ENCODE measurements around the gene TRIP10. TPM values are rescaled to one million over a fixed set of nuclear protein-coding genes. Genes with fewer than 3 reads are reported as not detected.

The TRIP10 gene
- total and polyA plus RNA-seq, 2 of the 13 experiments (the other 11 are each of a cell fraction or from before 2014, with no cell fraction given) = 32.5 to 33.2 TPM

GRCh38 chr19:6737284-6737872 lies 2.1 kb upstream of the TRIP10 start, which contains the start of gene GPR108 (continued):
- TF ChIP-seq PBX2 (CRISPR knock-in tag; IDR thresholded peaks at IDR 0.05) = peak; percentile 97
- peak; percentile 76; the same call in 1 of the 2 replicates for TF ChIP-seq ZNF20 (CRISPR knock-in tag; IDR thresholded peaks at IDR 0.05)
- no peak for TF ChIP-seq KLF12 (CRISPR knock-in tag; IDR thresholded peaks at IDR 0.05; ENCODE audit: borderline replicate concordance)
- no peak for TF ChIP-seq TMF1 (CRISPR knock-in tag; IDR thresholded peaks at IDR 0.05; ENCODE audit: low read depth)
- TF ChIP-seq NKX3-1 (CRISPR knock-in tag; IDR thresholded peaks at IDR 0.05) = no peak
- TF ChIP-seq ZNF709 (CRISPR knock-in tag; IDR thresholded peaks at IDR 0.05) = no peak; the same call in 1 of the 2 replicates
- no peak for TF ChIP-seq RFX1 (IDR thresholded peaks at IDR 0.05)
- TF ChIP-seq TARDBP (CRISPR knock-in tag; IDR thresholded peaks at IDR 0.05) = no peak
- peak; percentile 69 for TF ChIP-seq CHD2 (IDR thresholded peaks at IDR 0.05; ENCODE audit: low read depth, low read length)
- no peak for TF ChIP-seq ZNF451 (CRISPR knock-in tag; IDR thresholded peaks at IDR 0.05)
- no peak for TF ChIP-seq ZNF704 (CRISPR knock-in tag; IDR thresholded peaks at IDR 0.05; ENCODE audit: borderline replicate concordance)
- peak; percentile 98 for TF ChIP-seq BHLHE40 (IDR thresholded peaks at IDR 0.05; ENCODE audit: low read length)
- peak; percentile 98 for TF ChIP-seq CREB1 (IDR thresholded peaks at IDR 0.05)
- TF ChIP-seq CREB1 (CRISPR knock-in tag; IDR thresholded peaks at IDR 0.05) = peak; percentile 99
- TF ChIP-seq ZNF670 (CRISPR knock-in tag; IDR thresholded peaks at IDR 0.05; ENCODE audit: borderline replicate concordance) = 0 out of 2 replicates have a peak, but pooled peaks have one; percentile 66
- TF ChIP-seq ZNF207 (IDR thresholded peaks at IDR 0.05; ENCODE audit: borderline replicate concordance) = no peak
- TF ChIP-seq HNRNPK (IDR thresholded peaks at IDR 0.05; ENCODE audit: low read depth, low read length, poor library complexity, severe bottlenecking) = peak; percentile 65
- TF ChIP-seq FIP1L1 (IDR thresholded peaks at IDR 0.05; ENCODE audit: borderline replicate concordance, insufficient read depth, low read depth, low read length) = no peak
- TF ChIP-seq TFDP2 (CRISPR knock-in tag; IDR thresholded peaks at IDR 0.05) = peak; percentile 54
- no peak for TF ChIP-seq ZNF431 (CRISPR knock-in tag; IDR thresholded peaks at IDR 0.05; ENCODE audit: borderline replicate concordance, low read depth)
- TF ChIP-seq ETV5 (CRISPR knock-in tag; IDR thresholded peaks at IDR 0.05; ENCODE audit: borderline replicate concordance) = peak; percentile 55; the same call in 1 of the 2 replicates
- no peak for TF ChIP-seq KDM4B (CRISPR knock-in tag; IDR thresholded peaks at IDR 0.05)
- 0 out of 2 replicates have a peak, but pooled peaks have one; percentile 18 for TF ChIP-seq ESRRA (CRISPR knock-in tag; IDR thresholded peaks at IDR 0.05; ENCODE audit: low read depth)
- no peak for TF ChIP-seq ZNF569 (CRISPR knock-in tag; IDR thresholded peaks at IDR 0.05; ENCODE audit: borderline replicate concordance)
- TF ChIP-seq POLR2G (IDR thresholded peaks at IDR 0.05; ENCODE audit: low read depth, low read length) = peak; percentile 66
- no peak for TF ChIP-seq ZNF343 (CRISPR knock-in tag; IDR thresholded peaks at IDR 0.05)
- peak; percentile 99 for TF ChIP-seq NFYB (CRISPR knock-in tag; IDR thresholded peaks at IDR 0.05)
- peak; percentile 61 for TF ChIP-seq ZFP91 (CRISPR knock-in tag; IDR thresholded peaks at IDR 0.05; ENCODE audit: borderline replicate concordance)

Measured in HepG2 (cell line).